ENCODE data around the gene NFATC3.

NFATC3 gene

GRCh38 chr16:68233085-68233834 is 148.1 kb downstream of the NFATC3 start:
- no peaks in the 10 kb centered on the region for H3K27me3 ChIP-seq (ENCODE audit: insufficient read depth, poor library complexity, severe bottlenecking)
- peak overlapping the region; percentile 91 for H3K27ac ChIP-seq (ENCODE audit: poor library complexity, severe bottlenecking)
- H3K36me3 ChIP-seq (ENCODE audit: low read depth) = peaks cover 37% of the 10 kb centered on the region
- no peaks in the 10 kb centered on the region for H3K9me3 ChIP-seq (ENCODE audit: severe bottlenecking)
- DNase-seq (ENCODE audit: low spot score) (no peak), ATAC-seq (ENCODE audit: low read depth) (no peak)
- peaks cover 16% of the 10 kb centered on the region for H3K4me1 ChIP-seq (ENCODE audit: insufficient read depth, poor library complexity, severe bottlenecking)
- no peak overlapping the region for H3K4me3 ChIP-seq (ENCODE audit: severe bottlenecking)
- TF ChIP-seq CTCF (IDR thresholded peaks at IDR 0.05; ENCODE audit: poor library complexity, severe bottlenecking) = no peak

- Histone ChIP-seq H3K27ac (ENCODE audit: poor library complexity, severe bottlenecking) (peak overlapping the region; percentile 91), H3K36me3 (ENCODE audit: low read depth) (peaks cover 32% of the 10 kb centered on the region), H3K4me1 (ENCODE audit: insufficient read depth, poor library complexity, severe bottlenecking) (peaks cover 16% of the 10 kb centered on the region), H3K4me3 (ENCODE audit: severe bottlenecking) (no peak overlapping the region), H3K9me3 (ENCODE audit: severe bottlenecking) (no peaks in the 10 kb centered on the region), H3K27me3 (ENCODE audit: insufficient read depth, poor library complexity, severe bottlenecking) (no peaks in the 10 kb centered on the region)
- ATAC-seq (ENCODE audit: low read depth) (no peak), DNase-seq (ENCODE audit: low spot score) (no peak)
- TF ChIP-seq CTCF (IDR thresholded peaks at IDR 0.05; ENCODE audit: poor library complexity, severe bottlenecking) = no peak
Observed at GRCh38 chr16:68233835-68234187, 148.6 kb downstream of the NFATC3 start.

- peak; percentile 92 for DNase-seq (ENCODE audit: low spot score)
- Histone ChIP-seq H3K27ac (ENCODE audit: poor library complexity, severe bottlenecking) (peak overlapping the region; percentile 91), H3K4me3 (ENCODE audit: severe bottlenecking) (peak overlapping the region; percentile 73), H3K9me3 (ENCODE audit: severe bottlenecking) (no peaks in the 10 kb centered on the region), H3K27me3 (ENCODE audit: insufficient read depth, poor library complexity, severe bottlenecking) (no peaks in the 10 kb centered on the region), H3K4me1 (ENCODE audit: insufficient read depth, poor library complexity, severe bottlenecking) (peaks cover 16% of the 10 kb centered on the region), H3K36me3 (ENCODE audit: low read depth) (peaks cover 26% of the 10 kb centered on the region)
- peak; percentile 13 for ATAC-seq (ENCODE audit: low read depth)
- TF ChIP-seq CTCF (IDR thresholded peaks at IDR 0.05; ENCODE audit: poor library complexity, severe bottlenecking) = peak; percentile 51
Observed at GRCh38 chr16:68234188-68235107, 149.3 kb downstream of the NFATC3 start.

GRCh38 chr16:68235108-68235886 is 150.1 kb downstream of the NFATC3 start:
- DNase-seq (ENCODE audit: low spot score) = peak; percentile 73
- Histone ChIP-seq H3K9me3 (ENCODE audit: severe bottlenecking) (no peaks in the 10 kb centered on the region), H3K4me3 (ENCODE audit: severe bottlenecking) (peak overlapping the region; percentile 73), H3K27ac (ENCODE audit: poor library complexity, severe bottlenecking) (peak overlapping the region; percentile 91), H3K36me3 (ENCODE audit: low read depth) (peaks cover 18% of the 10 kb centered on the region), H3K4me1 (ENCODE audit: insufficient read depth, poor library complexity, severe bottlenecking) (peaks cover 16% of the 10 kb centered on the region), H3K27me3 (ENCODE audit: insufficient read depth, poor library complexity, severe bottlenecking) (no peaks in the 10 kb centered on the region)
- ATAC-seq (ENCODE audit: low read depth) = peak; percentile 15
- peak; percentile 31 for TF ChIP-seq CTCF (IDR thresholded peaks at IDR 0.05; ENCODE audit: poor library complexity, severe bottlenecking)

Measured in RWPE2 (cell line).